ENCODE results near the gene PTDSS2. TPM values are rescaled to one million over a fixed set of nuclear protein-coding genes. Genes with fewer than 3 reads are reported as not detected.
A peak's percentile ranks its signal among the peaks of the same experiment; 100 is the strongest.
"Not testable (repeated sequence)": the region's sequence is repeated elsewhere in the genome, so short reads cannot be mapped to it uniquely, and the experiment has no call there.

Gene PTDSS2
- polyA plus RNA-seq (2012; ENCODE audit: insufficient read depth, insufficient read length): 22.4 TPM

- peak; percentile 94 for DNase-seq (ENCODE audit: low read depth, low spot score)
- peak within 1 kb of the TSS; percentile 75 for H3K4me3 ChIP-seq (ENCODE audit: low read length)
Observed at GRCh38 chr11:449889-450808, at the start of gene PTDSS2. PTDSS2 (plus strand) TSS chr11:450279; CDS start chr11:450456, 177 bp downstream.

GRCh38 chr11:401196-401595, 48.9 kb upstream of the PTDSS2 start:
- not testable (repeated sequence) for DNase-seq (ENCODE audit: low read depth, low spot score); H3K4me3 ChIP-seq (ENCODE audit: low read length)

DNA sequence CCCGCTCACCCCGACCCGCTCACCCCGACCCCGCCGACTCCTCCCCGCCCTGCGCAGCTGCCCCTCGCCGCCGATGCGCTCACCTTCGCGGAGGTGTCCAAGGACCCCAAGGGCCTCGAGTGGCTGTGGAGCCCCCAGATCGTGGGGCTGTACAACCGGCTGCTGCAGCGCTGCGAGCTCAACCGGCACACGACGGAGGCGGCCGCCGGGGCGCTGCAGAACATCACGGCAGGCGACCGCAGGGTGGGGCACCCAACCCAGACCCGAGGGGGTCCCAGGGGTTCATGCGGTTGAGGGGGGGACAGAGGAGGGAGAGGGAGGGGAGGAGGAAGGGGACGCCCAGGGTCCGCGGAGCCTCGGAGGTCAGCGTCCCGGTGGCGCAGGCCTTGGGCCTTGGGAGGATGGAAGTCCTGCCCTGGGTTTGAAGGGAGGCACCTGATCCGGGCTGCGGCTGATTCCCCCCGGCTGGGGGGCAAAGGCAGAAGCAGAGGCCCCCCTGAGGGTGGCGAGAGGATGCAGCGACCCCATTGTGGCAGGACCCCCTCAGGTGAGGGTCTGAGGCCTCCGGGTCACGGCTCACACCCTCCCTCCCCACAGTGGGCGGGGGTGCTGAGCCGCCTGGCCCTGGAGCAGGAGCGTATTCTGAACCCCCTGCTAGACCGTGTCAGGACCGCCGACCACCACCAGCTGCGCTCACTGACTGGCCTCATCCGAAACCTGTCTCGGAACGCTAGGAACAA, 46.9 kb upstream of the PTDSS2 start:
- H3K4me3 ChIP-seq (ENCODE audit: low read length): no peak overlapping the region
- DNase-seq (ENCODE audit: low read depth, low spot score): no peak

GRCh38 chr11:403761-404431, 46.2 kb upstream of the PTDSS2 start:
- no peak for DNase-seq (ENCODE audit: low read depth, low spot score)
- H3K4me3 ChIP-seq (ENCODE audit: low read length): no peak overlapping the region

DNA sequence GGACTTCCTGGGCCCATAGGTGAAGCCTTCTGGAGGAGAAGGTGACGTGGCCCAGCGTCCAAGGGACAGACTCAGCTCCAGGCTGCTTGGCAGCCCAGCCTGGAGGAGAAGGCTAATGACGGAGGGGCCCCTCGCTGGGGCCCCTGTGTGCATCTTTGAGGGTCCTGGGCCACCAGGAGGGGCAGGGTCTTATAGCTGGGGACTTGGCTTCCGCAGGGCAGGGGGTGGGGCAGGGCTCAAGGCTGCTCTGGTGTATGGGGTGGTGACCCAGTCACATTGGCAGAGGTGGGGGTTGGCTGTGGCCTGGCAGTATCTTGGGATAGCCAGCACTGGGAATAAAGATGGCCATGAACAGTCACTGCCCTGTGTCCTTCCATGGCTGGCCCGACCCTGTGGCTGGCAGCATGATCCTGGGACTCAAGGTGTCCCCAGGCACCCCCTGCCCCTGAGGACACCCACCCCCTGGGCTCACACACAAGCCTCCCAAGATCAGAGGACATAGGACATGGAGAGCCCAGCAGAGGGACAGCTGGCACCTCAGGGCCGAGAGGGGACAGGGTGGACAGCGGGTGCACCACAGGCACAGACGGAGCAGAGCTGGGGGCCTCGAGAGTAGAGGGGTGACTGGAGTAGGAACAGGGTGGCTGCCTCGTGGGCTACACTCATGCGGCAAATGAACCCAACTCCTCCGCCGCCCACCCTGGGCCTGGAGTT, 45.4 kb upstream of the PTDSS2 start:
- no peak overlapping the region for H3K4me3 ChIP-seq (ENCODE audit: low read length)
- DNase-seq (ENCODE audit: low read depth, low spot score): no peak

DNA sequence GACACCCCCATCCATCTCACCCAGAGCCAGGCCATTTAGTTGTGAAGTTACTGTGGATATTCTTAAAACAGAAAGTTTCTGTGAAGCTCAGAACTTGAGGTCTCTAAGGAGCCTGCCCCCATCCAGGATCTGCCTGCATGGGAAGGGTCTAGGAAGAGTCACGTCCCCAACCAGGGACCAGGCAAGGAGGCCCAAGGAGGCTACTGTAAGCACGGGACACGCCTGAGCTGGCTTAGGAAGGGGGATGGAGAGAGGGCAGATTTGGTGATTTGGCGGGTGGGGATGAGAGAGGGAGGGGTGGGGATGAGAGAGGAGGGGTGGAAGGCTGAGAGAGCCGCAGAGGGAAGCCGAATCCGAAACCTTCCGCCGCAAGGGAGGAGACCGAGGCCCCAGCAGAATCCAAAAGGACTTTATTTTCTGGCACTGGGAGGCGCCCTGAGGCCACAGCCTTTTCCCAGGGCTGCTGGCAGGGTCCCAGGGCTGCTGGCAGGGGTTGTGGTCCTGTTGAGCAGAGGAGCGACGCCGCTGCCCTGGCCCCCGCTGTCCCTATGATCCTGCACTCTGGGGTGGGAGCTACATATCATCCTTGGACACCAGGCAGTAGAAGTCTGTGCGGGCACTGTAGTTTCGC, 44.6 kb upstream of the PTDSS2 start:
- no peak for DNase-seq (ENCODE audit: low read depth, low spot score)
- no peak overlapping the region for H3K4me3 ChIP-seq (ENCODE audit: low read length)

DNA sequence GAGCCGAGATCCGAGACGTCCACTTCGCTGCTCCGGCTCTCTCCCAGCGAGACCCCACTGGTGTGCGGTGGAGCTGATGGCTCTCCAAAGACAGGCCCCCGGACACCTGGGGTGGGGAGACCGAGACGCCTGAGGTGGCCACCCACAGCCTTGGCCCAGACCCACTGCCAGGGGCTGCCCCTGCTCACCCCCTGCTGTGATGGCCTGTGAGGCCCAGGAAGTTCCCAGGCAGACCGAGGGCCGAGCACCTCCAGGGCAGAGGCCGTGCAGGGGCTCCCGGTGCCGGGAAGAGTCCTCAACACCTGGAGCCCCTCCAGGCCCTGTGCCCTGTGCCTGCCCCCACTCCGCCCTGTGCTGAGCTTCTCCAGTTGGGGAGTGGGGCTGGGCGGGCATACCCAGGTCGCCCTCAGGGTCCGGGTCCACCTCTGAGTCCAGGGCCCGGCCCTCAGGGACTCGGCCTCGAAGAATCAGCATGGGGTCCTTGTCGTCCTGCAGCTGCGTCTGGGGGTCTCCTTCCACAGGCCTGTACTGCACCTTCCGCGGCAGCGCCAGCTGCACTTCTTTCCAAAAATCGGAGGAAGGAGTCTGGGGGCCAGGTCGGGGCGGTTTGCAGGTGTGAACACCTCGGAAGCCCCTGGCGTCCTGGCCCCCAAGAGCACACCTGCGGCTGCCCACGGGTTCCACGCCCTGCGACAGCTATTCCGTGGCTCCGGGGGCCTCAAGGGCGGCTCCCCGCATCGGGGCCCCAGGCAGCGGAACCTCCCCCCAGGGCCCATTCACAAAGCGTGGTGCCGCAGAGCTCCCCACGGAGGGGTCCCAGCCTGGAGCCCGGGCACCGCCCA, 43.9 kb upstream of the PTDSS2 start:
- H3K4me3 ChIP-seq (ENCODE audit: low read length): peak overlapping the region; percentile 45
- no peak for DNase-seq (ENCODE audit: low read depth, low spot score)

- DNase-seq (ENCODE audit: low read depth, low spot score): peak; percentile 93
- peak overlapping the region; percentile 45 for H3K4me3 ChIP-seq (ENCODE audit: low read length)
Observed at GRCh38 chr11:406796-407650, 43.1 kb upstream of the PTDSS2 start.

- H3K4me3 ChIP-seq (ENCODE audit: low read length): peak overlapping the region; percentile 15; the same call in 1 of the 2 replicates
- DNase-seq (ENCODE audit: low read depth, low spot score): no peak
Observed at GRCh38 chr11:407651-408123, 42.4 kb upstream of the PTDSS2 start.

DNA sequence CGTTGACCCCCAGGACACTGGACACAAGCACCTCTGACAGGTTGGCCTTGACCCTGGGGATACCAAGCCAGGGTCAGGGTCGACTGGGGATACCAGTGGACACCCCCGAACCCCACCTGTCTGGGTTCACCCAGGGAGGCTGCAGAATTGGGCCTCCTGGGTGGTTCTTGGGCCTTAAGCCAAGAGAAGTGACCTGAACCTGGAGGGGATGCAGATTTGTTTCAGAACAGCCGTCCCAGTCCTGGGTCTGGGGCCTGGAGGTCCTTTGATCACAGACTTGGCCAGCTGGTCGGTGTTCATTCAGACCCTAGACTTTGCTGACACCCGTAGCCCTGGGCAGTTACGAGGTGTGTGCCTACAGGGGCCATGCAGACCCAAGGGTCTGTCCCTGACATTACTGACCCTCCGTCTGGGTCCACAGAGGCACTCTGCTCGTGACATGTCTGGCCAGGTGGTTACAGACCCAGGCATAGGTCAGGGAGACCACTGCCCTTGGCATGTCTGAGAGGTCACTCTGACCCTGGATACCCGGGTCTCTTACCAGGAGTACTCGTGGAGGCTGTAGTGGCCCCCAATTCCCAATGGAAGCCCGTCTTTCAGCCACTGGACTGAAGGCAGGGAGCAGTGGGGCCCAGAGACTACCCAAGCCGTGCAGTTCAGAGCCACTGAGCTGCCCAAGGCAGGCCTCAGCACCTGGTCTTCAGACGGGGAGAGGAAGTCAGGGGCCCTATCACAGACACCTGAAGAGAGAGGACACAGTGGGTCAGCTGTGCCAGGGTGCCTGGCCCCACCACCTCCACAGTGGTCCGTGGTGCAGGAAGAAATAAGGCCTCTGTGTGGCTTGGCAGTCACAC, 41.7 kb upstream of the PTDSS2 start:
- no peak overlapping the region for H3K4me3 ChIP-seq (ENCODE audit: low read length)
- no peak for DNase-seq (ENCODE audit: low read depth, low spot score)

GRCh38 chr11:409008-409599, 41.0 kb upstream of the PTDSS2 start:
- no peak for DNase-seq (ENCODE audit: low read depth, low spot score)
- H3K4me3 ChIP-seq (ENCODE audit: low read length): no peak overlapping the region

DNA sequence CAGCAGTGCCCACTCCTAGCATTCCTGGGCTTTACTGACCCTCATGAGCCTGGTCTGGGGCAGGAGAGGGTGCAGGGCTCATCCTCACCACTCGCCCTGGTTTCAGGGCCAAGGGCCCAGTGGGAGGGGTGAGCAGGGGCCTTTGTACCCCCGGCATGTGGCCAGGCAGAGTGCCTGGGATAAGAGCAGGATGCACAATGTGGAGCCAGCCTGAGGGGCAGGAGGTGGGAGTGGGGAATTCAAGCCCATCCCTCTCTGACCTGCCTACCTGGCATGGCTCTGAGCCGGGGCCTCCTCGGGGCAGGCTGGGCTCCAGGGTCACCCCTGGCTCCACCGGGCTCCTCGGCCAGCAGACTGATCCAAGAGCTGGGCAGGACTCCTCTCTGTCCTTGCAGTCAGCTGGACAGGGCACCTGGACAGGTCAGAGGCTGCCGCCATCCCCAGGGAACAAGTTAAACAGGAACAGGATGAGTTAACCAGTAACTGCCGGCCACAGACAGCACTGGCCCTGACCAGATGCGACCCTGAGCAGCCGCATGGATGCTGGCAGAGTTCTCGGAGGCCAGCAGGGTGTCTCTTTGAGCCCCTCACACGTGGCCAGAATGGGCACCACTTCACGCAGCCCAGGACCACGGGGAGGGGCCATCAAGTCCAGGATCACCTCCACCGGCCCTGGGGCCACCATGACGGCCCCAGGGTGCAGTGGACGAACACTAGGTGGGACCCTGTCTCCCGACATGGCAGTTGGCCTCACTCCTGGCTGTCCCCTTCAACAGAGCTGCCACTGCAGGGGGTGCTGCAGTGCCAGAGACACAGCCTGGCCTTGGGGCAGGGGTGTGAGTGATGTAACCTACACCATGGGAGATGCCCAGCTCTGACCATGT, 40.2 kb upstream of the PTDSS2 start:
- DNase-seq (ENCODE audit: low read depth, low spot score): no peak
- H3K4me3 ChIP-seq (ENCODE audit: low read length): no peak overlapping the region

DNA sequence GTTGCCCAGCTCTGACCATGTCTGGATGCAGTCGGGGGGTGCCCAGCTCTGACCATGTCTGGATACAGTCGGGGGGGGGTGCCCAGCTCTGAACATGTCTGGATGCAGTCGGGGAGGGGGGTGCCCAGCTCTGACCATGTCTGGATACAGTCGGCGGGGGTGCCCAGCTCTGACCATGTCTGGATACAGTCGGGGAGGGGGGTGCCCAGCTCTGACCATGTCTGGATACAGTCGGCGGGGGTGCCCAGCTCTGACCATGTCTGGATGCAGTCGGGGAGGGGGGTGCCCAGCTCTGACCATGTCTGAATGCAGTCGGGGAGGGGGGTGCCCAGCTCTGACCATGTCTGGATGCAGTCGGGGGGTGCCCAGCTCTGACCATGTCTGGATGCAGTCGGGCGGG, 39.4 kb upstream of the PTDSS2 start:
- DNase-seq (ENCODE audit: low read depth, low spot score); H3K4me3 ChIP-seq (ENCODE audit: low read length): not testable (repeated sequence)

DNA sequence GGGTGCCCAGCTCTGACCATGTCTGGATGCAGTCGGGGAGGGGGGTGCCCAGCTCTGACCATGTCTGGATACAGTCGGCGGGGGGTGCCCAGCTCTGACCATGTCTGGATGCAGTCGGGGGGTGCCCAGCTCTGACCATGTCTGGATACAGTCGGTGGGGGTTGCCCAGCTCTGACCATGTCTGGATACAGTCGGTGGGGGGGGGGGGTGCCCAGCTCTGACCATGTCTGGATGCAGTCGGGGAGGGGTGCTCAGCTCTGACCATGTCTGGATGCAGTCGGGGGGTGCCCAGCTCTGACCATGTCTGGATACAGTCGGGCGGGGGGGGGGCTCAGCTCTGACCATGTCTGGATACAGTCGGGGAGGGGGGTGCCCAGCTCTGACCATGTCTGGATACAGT, 38.6 kb upstream of the PTDSS2 start:
- DNase-seq (ENCODE audit: low read depth, low spot score); H3K4me3 ChIP-seq (ENCODE audit: low read length): not testable (repeated sequence)

Measured in Jurkat, Clone E6-1 (cell line).